Measurements from ENCODE around the gene GMNN. TPM values are rescaled to one million over a fixed set of nuclear protein-coding genes. Genes with fewer than 3 reads are reported as not detected.

The GMNN gene
- total RNA-seq: 10.1 and 17.5 TPM in 2 replicates

GRCh38 chr6:24774696-24775519 is at the start of gene GMNN:
GMNN (plus strand) TSS chr6:24774937; CDS start chr6:24777247, 2,310 bp downstream.

GRCh38 chr6:24798740-24799540 is 24.2 kb downstream of the GMNN start, which contains the start of gene ARMH2:
ARMH2 (minus strand) TSS chr6:24798917; CDS start chr6:24798857, 60 bp downstream.

Other genes starting within 250 kb of the GMNN start
- gene KIAA0319, start 128.7 kb upstream of the GMNN start, total RNA-seq: under 0.01 and 0.09 TPM in 2 replicates
- gene TDP2, start 108.0 kb upstream of the GMNN start, total RNA-seq: 21.1 and 26.4 TPM in 2 replicates
- gene ACOT13, start 107.9 kb upstream of the GMNN start, total RNA-seq: 8.6 TPM in 2 replicates
- gene C6orf62, start 55.8 kb upstream of the GMNN start, total RNA-seq: 118 and 168 TPM in 2 replicates
- gene ARMH2, start 24.0 kb downstream of the GMNN start, total RNA-seq: not detected in 2 replicates
- gene RIPOR2, start 161.0 kb downstream of the GMNN start, total RNA-seq: 0.30 and 0.42 TPM in 2 replicates

All from smooth muscle cell of the umbilical artery (primary cell).